ENCODE results near the gene GALNT8. TPM values are rescaled to one million over a fixed set of nuclear protein-coding genes. Genes with fewer than 3 reads are reported as not detected.

Gene GALNT8, protein sequence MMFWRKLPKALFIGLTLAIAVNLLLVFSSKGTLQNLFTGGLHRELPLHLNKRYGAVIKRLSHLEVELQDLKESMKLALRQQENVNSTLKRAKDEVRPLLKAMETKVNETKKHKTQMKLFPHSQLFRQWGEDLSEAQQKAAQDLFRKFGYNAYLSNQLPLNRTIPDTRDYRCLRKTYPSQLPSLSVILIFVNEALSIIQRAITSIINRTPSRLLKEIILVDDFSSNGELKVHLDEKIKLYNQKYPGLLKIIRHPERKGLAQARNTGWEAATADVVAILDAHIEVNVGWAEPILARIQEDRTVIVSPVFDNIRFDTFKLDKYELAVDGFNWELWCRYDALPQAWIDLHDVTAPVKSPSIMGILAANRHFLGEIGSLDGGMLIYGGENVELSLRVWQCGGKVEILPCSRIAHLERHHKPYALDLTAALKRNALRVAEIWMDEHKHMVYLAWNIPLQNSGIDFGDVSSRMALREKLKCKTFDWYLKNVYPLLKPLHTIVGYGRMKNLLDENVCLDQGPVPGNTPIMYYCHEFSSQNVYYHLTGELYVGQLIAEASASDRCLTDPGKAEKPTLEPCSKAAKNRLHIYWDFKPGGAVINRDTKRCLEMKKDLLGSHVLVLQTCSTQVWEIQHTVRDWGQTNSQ
- 0.17 TPM in 1 of 2 replicates, not detected in the other for total RNA-seq

DNA sequence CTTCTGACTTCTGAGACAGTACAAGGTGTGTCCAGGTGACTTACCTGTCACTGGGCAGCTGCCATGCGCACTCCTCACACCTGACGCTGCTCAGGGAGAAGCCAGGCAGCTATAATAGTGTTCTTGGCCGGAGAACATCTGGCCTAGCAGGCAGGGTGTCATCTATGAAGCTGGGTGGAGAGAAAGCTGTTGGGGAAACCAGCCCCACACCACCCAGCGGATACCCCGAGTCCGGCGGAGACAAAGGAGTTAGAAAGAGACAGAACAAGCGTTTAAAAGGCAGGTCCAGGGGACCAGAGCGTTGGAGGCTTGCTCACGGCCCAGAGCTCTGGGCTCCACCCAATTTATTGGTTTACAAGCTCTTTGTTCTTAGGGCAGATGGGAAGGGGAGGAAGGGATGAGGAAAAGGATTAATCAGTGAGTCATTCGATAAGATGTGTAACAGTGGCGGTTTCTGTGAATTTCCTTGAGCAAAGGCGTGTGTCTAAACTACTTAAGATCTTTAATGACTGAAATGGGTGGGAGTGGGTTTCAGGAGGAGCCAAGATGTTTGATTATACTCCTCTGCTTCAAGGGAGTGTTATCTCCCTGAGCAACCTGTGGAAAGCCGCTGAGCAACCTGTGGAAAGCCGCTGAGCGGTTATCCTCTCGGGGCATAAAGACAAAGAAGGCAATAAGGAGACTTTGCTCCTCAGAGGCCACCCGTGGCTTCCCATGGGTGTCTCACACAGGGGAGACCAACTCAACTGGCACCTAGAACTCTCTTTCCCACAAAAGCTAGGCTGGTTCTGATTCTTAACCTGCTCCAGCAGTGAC lies at the start of gene GALNT8:
Gene GALNT8 (plus strand): TSS at position 580 of the 816 bp plus-strand sequence. CDS start 278 bp downstream, outside the sequence.

Other genes with a start within 250 kb of the GALNT8 start
- gene RAD51AP1, start 181.5 kb upstream of the GALNT8 start, total RNA-seq = 0.43 and 1.6 TPM in 2 replicates
- gene DYRK4, start 158.2 kb upstream of the GALNT8 start, total RNA-seq = 43.4 and 62.3 TPM in 2 replicates
- gene AKAP3, start 71.3 kb upstream of the GALNT8 start, total RNA-seq = 0.63 and 2.1 TPM in 2 replicates
- 31.1 and 62.0 TPM in 2 replicates for gene NDUFA9, start 71.3 kb upstream of the GALNT8 start, total RNA-seq
- gene KCNA1, start 189.5 kb downstream of the GALNT8 start, total RNA-seq = under 0.01 TPM in 1 of 2 replicates, not detected in the other

Data from bronchial smooth muscle cell (primary cell).